ENCODE data around the gene ABCC11.

DNA sequence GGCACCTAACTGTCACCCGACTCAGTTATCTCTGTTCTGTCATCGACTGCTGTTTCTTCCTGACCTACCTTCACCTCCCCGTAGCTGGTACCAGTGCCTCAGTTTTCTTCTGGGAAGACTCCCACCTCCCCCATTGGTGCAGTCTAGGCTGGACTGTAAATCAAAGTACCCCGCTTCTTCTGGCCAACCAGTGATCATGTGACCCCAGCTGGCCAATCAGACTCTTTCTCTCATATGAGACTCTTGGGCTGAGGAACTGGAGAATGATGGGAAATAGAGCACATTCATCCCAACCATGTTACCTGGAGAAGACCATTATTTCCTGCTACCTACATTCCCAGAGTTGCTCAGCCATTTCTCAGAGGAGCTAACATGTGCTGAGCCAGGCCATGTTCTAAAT, 23.8 kb downstream of the ABCC11 start:
- TF ChIP-seq E2F6 (IDR thresholded peaks at IDR 0.05; ENCODE audit: borderline replicate concordance, low read depth), result no peak
- TF ChIP-seq, protein P1, sequence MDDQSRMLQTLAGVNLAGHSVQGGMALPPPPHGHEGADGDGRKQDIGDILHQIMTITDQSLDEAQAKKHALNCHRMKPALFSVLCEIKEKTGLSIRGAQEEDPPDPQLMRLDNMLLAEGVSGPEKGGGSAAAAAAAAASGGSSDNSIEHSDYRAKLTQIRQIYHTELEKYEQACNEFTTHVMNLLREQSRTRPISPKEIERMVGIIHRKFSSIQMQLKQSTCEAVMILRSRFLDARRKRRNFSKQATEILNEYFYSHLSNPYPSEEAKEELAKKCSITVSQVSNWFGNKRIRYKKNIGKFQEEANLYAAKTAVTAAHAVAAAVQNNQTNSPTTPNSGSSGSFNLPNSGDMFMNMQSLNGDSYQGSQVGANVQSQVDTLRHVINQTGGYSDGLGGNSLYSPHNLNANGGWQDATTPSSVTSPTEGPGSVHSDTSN (IDR thresholded peaks at IDR 0.05), result no peak
- TF ChIP-seq CHD2 (IDR thresholded peaks at IDR 0.05; ENCODE audit: low read length, partially characterized antibody), result no peak
- TF ChIP-seq, protein P2, sequence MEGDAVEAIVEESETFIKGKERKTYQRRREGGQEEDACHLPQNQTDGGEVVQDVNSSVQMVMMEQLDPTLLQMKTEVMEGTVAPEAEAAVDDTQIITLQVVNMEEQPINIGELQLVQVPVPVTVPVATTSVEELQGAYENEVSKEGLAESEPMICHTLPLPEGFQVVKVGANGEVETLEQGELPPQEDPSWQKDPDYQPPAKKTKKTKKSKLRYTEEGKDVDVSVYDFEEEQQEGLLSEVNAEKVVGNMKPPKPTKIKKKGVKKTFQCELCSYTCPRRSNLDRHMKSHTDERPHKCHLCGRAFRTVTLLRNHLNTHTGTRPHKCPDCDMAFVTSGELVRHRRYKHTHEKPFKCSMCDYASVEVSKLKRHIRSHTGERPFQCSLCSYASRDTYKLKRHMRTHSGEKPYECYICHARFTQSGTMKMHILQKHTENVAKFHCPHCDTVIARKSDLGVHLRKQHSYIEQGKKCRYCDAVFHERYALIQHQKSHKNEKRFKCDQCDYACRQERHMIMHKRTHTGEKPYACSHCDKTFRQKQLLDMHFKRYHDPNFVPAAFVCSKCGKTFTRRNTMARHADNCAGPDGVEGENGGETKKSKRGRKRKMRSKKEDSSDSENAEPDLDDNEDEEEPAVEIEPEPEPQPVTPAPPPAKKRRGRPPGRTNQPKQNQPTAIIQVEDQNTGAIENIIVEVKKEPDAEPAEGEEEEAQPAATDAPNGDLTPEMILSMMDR (IDR thresholded peaks at IDR 0.05), result no peak
- TF ChIP-seq, protein P3, sequence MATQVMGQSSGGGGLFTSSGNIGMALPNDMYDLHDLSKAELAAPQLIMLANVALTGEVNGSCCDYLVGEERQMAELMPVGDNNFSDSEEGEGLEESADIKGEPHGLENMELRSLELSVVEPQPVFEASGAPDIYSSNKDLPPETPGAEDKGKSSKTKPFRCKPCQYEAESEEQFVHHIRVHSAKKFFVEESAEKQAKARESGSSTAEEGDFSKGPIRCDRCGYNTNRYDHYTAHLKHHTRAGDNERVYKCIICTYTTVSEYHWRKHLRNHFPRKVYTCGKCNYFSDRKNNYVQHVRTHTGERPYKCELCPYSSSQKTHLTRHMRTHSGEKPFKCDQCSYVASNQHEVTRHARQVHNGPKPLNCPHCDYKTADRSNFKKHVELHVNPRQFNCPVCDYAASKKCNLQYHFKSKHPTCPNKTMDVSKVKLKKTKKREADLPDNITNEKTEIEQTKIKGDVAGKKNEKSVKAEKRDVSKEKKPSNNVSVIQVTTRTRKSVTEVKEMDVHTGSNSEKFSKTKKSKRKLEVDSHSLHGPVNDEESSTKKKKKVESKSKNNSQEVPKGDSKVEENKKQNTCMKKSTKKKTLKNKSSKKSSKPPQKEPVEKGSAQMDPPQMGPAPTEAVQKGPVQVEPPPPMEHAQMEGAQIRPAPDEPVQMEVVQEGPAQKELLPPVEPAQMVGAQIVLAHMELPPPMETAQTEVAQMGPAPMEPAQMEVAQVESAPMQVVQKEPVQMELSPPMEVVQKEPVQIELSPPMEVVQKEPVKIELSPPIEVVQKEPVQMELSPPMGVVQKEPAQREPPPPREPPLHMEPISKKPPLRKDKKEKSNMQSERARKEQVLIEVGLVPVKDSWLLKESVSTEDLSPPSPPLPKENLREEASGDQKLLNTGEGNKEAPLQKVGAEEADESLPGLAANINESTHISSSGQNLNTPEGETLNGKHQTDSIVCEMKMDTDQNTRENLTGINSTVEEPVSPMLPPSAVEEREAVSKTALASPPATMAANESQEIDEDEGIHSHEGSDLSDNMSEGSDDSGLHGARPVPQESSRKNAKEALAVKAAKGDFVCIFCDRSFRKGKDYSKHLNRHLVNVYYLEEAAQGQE (IDR thresholded peaks at IDR 0.05), result no peak
- TF ChIP-seq USF2 (IDR thresholded peaks at IDR 0.05), result no peak
